OCI-LY3 (cell line): ENCODE data around the gene TRPM5.
"Not testable (repeated sequence)": the region's sequence is repeated elsewhere in the genome, so short reads cannot be mapped to it uniquely, and the experiment has no call there.

ENCODE experiments used
- CTCF ChIP-seq: fragments of 200-600, 300-600 bp; sonication (generic); IDR thresholded peaks from 2 replicates; pipeline ENCODE4 v1.5.1; 2014; ENCODE audit warnings: antibody characterized with exemption, low read length, low read depth
- EZH2phosphoT487 ChIP-seq: fragments of 200-600 bp; shearing (Covaris generic); IDR thresholded peaks from 2 replicates; pipeline ENCODE4 v1.6.1; 2018; ENCODE audit warnings: antibody characterized with exemption, mixed run types, low read depth

- TF ChIP-seq CTCF, EZH2phosphoT487: not testable (repeated sequence)
Observed at GRCh38 chr11:2480067-2480873, 36.0 kb upstream of the TRPM5 start.
